ENCODE results near the gene OXNAD1. TPM values are rescaled to one million over a fixed set of nuclear protein-coding genes. Genes with fewer than 3 reads are reported as not detected.

The OXNAD1 gene
- total RNA-seq, 1 donor from 2014 or later = 18.8 TPM

GRCh38 chr3:16266714-16267113 lies 1.7 kb downstream of the OXNAD1 start:
- no peak for TF ChIP-seq CTCF (IDR thresholded peaks at IDR 0.05; ENCODE audit: insufficient read depth, low read length, poor library complexity, severe bottlenecking)
- H3K27me3 ChIP-seq (ENCODE audit: control insufficient read depth, insufficient read depth, low read length) = no peaks in the 10 kb centered on the region
- H3K36me3 ChIP-seq (ENCODE audit: control insufficient read depth, insufficient read depth, low read length) = no peaks in the 10 kb centered on the region
- no peak overlapping the region for H3K4me3 ChIP-seq (ENCODE audit: low read depth, low read length)
- no peak for DNase-seq (ENCODE audit: low read depth)

- TF ChIP-seq CTCF (IDR thresholded peaks at IDR 0.05; ENCODE audit: insufficient read depth, low read length, poor library complexity, severe bottlenecking) = no peak
- Histone ChIP-seq H3K36me3 (ENCODE audit: control insufficient read depth, insufficient read depth, low read length) (no peaks in the 10 kb centered on the region), H3K27me3 (ENCODE audit: control insufficient read depth, insufficient read depth, low read length) (no peaks in the 10 kb centered on the region), H3K4me3 (ENCODE audit: low read depth, low read length) (no peak overlapping the region)
- no peak for DNase-seq (ENCODE audit: low read depth)
These were observed 5.8 kb downstream of the OXNAD1 start for GRCh38 chr3:16270855-16271254.

- H3K4me3 ChIP-seq (ENCODE audit: low read depth, low read length) = no peak overlapping the region
- H3K27me3 ChIP-seq (ENCODE audit: control insufficient read depth, insufficient read depth, low read length) = no peaks in the 10 kb centered on the region
- no peak for DNase-seq (ENCODE audit: low read depth)
- TF ChIP-seq CTCF (IDR thresholded peaks at IDR 0.05; ENCODE audit: insufficient read depth, low read length, poor library complexity, severe bottlenecking) = no peak
- no peaks in the 10 kb centered on the region for H3K36me3 ChIP-seq (ENCODE audit: control insufficient read depth, insufficient read depth, low read length)
These were observed 7.6 kb downstream of the OXNAD1 start for GRCh38 chr3:16272588-16272987.

- Histone ChIP-seq H3K36me3 (ENCODE audit: control insufficient read depth, insufficient read depth, low read length) (no peaks in the 10 kb centered on the region), H3K27me3 (ENCODE audit: control insufficient read depth, insufficient read depth, low read length) (no peaks in the 10 kb centered on the region)
- no peak for TF ChIP-seq CTCF (IDR thresholded peaks at IDR 0.05; ENCODE audit: insufficient read depth, low read length, poor library complexity, severe bottlenecking)
These were observed 8.9 kb downstream of the OXNAD1 start for GRCh38 chr3:16273867-16274266.

GRCh38 chr3:16277471-16277870 lies 12.5 kb downstream of the OXNAD1 start:
- TF ChIP-seq CTCF (IDR thresholded peaks at IDR 0.05; ENCODE audit: insufficient read depth, low read length, poor library complexity, severe bottlenecking) = no peak
- H3K36me3 ChIP-seq (ENCODE audit: control insufficient read depth, insufficient read depth, low read length) = no peaks in the 10 kb centered on the region
- no peak overlapping the region for H3K4me3 ChIP-seq (ENCODE audit: low read depth, low read length)
- DNase-seq (ENCODE audit: low read depth) = no peak
- H3K27me3 ChIP-seq (ENCODE audit: control insufficient read depth, insufficient read depth, low read length) = no peaks in the 10 kb centered on the region

More at GRCh38 chr3:16273867-16274266, 8.9 kb downstream of the OXNAD1 start:
- DNase-seq (ENCODE audit: low read depth) = no peak
- H3K4me3 ChIP-seq (ENCODE audit: low read depth, low read length) = no peak overlapping the region

- no peak for DNase-seq (ENCODE audit: low read depth)
- no peak for TF ChIP-seq CTCF (IDR thresholded peaks at IDR 0.05; ENCODE audit: insufficient read depth, low read length, poor library complexity, severe bottlenecking)
- Histone ChIP-seq H3K27me3 (ENCODE audit: control insufficient read depth, insufficient read depth, low read length) (no peaks in the 10 kb centered on the region), H3K4me3 (ENCODE audit: low read depth, low read length) (no peak overlapping the region), H3K36me3 (ENCODE audit: control insufficient read depth, insufficient read depth, low read length) (no peaks in the 10 kb centered on the region)
These were observed 14.2 kb downstream of the OXNAD1 start for GRCh38 chr3:16279010-16279801.

All from kidney epithelial cell (primary cell).